HG02623 (cell line): Measurements from ENCODE around the gene NBL1.

Experiments used
- ATAC-seq: cut with Tn5 transposase; IDR thresholded peaks from one replicate; pipeline ENCODE4 v1.9.1; 2021; ENCODE audit warnings: moderate library complexity; ENCODE audit not compliant: unreplicated experiment

NBL1 gene

GRCh38 chr1:19695772-19696171 lies 51.7 kb downstream of the NBL1 start:
- ATAC-seq: no peak

DNA sequence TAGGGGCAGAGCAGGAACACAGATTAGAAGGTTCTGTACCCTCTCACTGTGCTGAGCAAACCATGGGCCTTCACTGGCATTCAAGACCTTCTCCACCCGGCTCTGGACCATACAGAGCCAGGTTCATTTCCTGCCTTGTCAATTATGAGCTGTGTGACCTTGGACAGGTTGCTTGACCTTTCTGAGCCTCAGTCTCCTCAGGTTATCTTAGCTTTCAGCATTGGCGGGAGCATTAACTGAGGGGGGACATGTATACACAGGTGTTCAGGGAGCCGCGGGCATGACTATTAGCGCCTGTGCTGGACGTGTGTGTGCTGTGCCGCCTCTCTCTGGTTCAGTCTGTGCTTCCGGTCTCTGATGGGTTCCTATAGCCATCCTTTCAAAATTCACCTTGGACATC lies 52.7 kb downstream of the NBL1 start:
- no peak for ATAC-seq

DNA sequence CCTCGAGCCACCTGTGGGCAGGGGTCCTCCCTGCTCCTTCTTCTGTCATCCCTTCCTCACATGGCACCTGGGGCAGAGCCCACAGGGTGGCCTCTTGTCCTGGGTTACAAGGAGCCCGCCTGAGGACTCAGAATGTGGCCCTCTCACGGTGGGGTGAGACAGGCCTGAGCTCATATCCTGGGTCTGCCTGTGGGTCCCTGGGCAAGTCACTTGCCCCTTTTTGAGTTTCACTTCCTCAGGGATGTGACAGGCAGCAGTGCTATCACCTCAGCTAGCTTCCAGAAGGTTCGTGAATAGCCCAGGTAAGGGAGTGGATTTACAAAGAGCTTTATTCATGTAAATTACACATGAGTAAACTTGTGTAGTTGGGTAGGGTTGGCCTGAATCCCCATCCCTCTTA lies 54.1 kb downstream of the NBL1 start:
- ATAC-seq: no peak

GRCh38 chr1:19700079-19700777 lies 56.1 kb downstream of the NBL1 start:
- ATAC-seq: no peak

GRCh38 chr1:19703280-19703679 lies 59.2 kb downstream of the NBL1 start:
- ATAC-seq: no peak

- ATAC-seq: no peak
Measured at GRCh38 chr1:19704247-19705113, 60.4 kb downstream of the NBL1 start.

- no peak for ATAC-seq
Measured at GRCh38 chr1:19705464-19705863, 61.4 kb downstream of the NBL1 start.

DNA sequence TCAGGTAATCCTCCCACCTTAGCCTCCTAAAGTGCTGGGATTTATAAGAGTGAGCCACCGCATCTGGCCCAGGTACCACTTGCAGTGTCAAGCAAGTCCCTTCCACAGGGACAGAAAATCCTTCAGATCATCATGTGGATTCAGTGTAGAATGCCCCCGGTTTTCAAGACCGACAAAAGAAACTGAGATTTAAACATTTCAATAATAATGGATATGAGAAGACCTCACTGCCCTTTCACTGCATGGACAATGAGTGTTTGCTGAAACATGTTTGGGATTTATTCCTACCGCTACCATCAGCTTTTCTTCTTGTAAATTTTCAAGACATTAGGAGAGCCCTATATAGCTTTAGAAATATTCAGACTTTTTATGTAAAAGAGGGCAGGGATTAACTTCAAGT lies 62.0 kb downstream of the NBL1 start:
- no peak for ATAC-seq
